ENCODE data around the gene KANSL1.

GRCh38 chr17:46201491-46201890, 8.3 kb upstream of the KANSL1 start:
- TF ChIP-seq CTCF (conservative IDR thresholded peaks at IDR 0.05; ENCODE audit: low read depth in 2 of 2) = no peak
- TF ChIP-seq EZH2phosphoT487 (IDR thresholded peaks at IDR 0.05; ENCODE audit: unreplicated experiment) = no peak
- TF ChIP-seq ZNF331 (CRISPR knock-in tag; IDR thresholded peaks at IDR 0.05; ENCODE audit: low read depth) = no peak
- TF ChIP-seq POLR2AphosphoS5 (IDR thresholded peaks at IDR 0.05; ENCODE audit: low read depth) = no peak
- no peak for TF ChIP-seq EZH2 (IDR thresholded peaks at IDR 0.05; ENCODE audit: low read depth, unreplicated experiment)
- no peak for TF ChIP-seq STAT1 (IDR thresholded peaks at IDR 0.05; ENCODE audit: unreplicated experiment)
